IMR-90 (cell line): ENCODE data around the gene GPR161. TPM values are rescaled to one million over a fixed set of nuclear protein-coding genes. Genes with fewer than 3 reads are reported as not detected.

ENCODE experiments used
- ATAC-seq: fragments of 200-7000 bp; cut with Tn5 transposase; 2 replicates; pipeline ENCODE4 v1.9.1; 2020; ENCODE audit warnings: low read depth, mild to moderate bottlenecking, moderate library complexity
- BruUV-seq: library from RNA; stranded (reverse); fragments of 400-500 nt; replicated peaks from 2 replicates; lab custom pipeline; 2021; lab: Mats Ljungman, UMichigan
- CTCF ChIA-PET: fragments of 300-600 bp; formaldehyde crosslinking; extraction: SDS; loops from one replicate; lab custom pipeline; 2021; ENCODE audit warnings: antibody characterized with exemption; lab: Yijun Ruan, JAX
- POLR2A ChIA-PET: fragments of 300-600 bp; sonication (Branson Sonifier 250); formaldehyde crosslinking; loops from one replicate; lab custom pipeline; 2022; ENCODE audit warnings: antibody characterized with exemption; ENCODE audit not compliant: unreplicated experiment; lab: Charles Lee
- DNase-seq: peaks from one replicate; pipeline ENCODE4 v3.0.0; 2013
- H2AFZ ChIP-seq: replicated peaks from 2 replicates; pipeline ENCODE3; 2013; ENCODE audit warnings: low read length, mild to moderate bottlenecking; ENCODE audit not compliant: poor library complexity
- H2AK5ac ChIP-seq: 2 replicates; pipeline ENCODE4 v1.6.1; 2013; ENCODE audit warnings: low read depth, low read length, inconsistent platforms
- H2AK9ac ChIP-seq: replicated peaks from 2 replicates; pipeline ENCODE3; 2013; ENCODE audit warnings: mild to moderate bottlenecking, low read depth, low read length, moderate library complexity; ENCODE audit not compliant: poor library complexity
- H2BK120ac ChIP-seq: 2 replicates; pipeline ENCODE4 v1.6.1; 2013; ENCODE audit warnings: low read depth, low read length, inconsistent platforms
- H2BK15ac ChIP-seq: 3 replicates; pipeline ENCODE4 v1.6.1; 2013; ENCODE audit warnings: low read depth, low read length, inconsistent platforms
- H2BK20ac ChIP-seq: 2 replicates; pipeline ENCODE4 v1.6.1; 2013; ENCODE audit warnings: low read depth, mild to moderate bottlenecking, inconsistent platforms, low read length, moderate library complexity
- H2BK5ac ChIP-seq: 2 replicates; pipeline ENCODE4 v1.6.1; 2013; ENCODE audit warnings: mild to moderate bottlenecking, low read depth, low read length, inconsistent platforms; ENCODE audit not compliant: poor library complexity, severe bottlenecking
- H3K14ac ChIP-seq: replicated peaks from 2 replicates; pipeline ENCODE4 v1.6.1; 2013; ENCODE audit warnings: low read depth, low read length, inconsistent platforms
- H3K18ac ChIP-seq: 2 replicates; pipeline ENCODE4 v1.6.1; 2013; ENCODE audit warnings: low read depth, low read length, control low read depth
- H3K23ac ChIP-seq: 2 replicates; pipeline ENCODE4 v1.6.1; 2013; ENCODE audit warnings: low read depth, low read length, inconsistent platforms
- H3K27ac ChIP-seq: 2 replicates; pipeline ENCODE4 v1.5.1; 2013; ENCODE audit warnings: mild to moderate bottlenecking, control low read depth, low read length; ENCODE audit not compliant: insufficient read depth
- H3K27me3 ChIP-seq: 2 replicates; pipeline ENCODE4 v1.6.1; 2013; ENCODE audit warnings: low read length; ENCODE audit not compliant: control insufficient read depth, insufficient read depth
- H3K36me3 ChIP-seq: 2 replicates; pipeline ENCODE4 v1.6.1; 2013; ENCODE audit warnings: low read length, mixed read lengths; ENCODE audit not compliant: control insufficient read depth, insufficient read depth
- H3K4ac ChIP-seq: 2 replicates; pipeline ENCODE4 v1.6.1; 2013; ENCODE audit warnings: low read depth, low read length, inconsistent platforms
- H3K4me1 ChIP-seq: 2 replicates; pipeline ENCODE4 v1.6.1; 2013; ENCODE audit warnings: low read length, mixed read lengths; ENCODE audit not compliant: control insufficient read depth, insufficient read depth
- H3K4me2 ChIP-seq: 2 replicates; pipeline ENCODE4 v1.6.1; 2013; ENCODE audit warnings: low read depth, mild to moderate bottlenecking, control low read depth, low read length, moderate library complexity
- H3K4me3 ChIP-seq: 2 replicates; pipeline ENCODE4 v1.5.1; 2013; ENCODE audit warnings: low read depth, mild to moderate bottlenecking, control low read depth, low read length, moderate library complexity; ENCODE audit not compliant: insufficient read depth
- H3K56ac ChIP-seq: 2 replicates; pipeline ENCODE4 v1.6.1; 2013; ENCODE audit warnings: low read length, inconsistent platforms; ENCODE audit not compliant: insufficient read depth; ENCODE audit errors: extremely low read depth
- H3K79me1 ChIP-seq, 2 experiments: 2 replicates each; pipeline ENCODE4 v1.6.1; 2013; ENCODE audit warnings: low read length in 2 of 2, inconsistent platforms in 1 of 2, low read depth in 1 of 2
- H3K9ac ChIP-seq: 2 replicates; pipeline ENCODE4 v1.6.1; 2013; ENCODE audit warnings: low read depth, low read length, control low read depth
- H3K9me1 ChIP-seq: 2 replicates; pipeline ENCODE4 v1.6.1; 2013; ENCODE audit warnings: low read length, inconsistent platforms; ENCODE audit not compliant: insufficient read depth
- H3K9me3 ChIP-seq: 2 replicates; pipeline ENCODE4 v1.6.1; 2013; ENCODE audit warnings: low read length; ENCODE audit not compliant: control insufficient read depth, insufficient read depth
- H4K20me1 ChIP-seq: 2 replicates; pipeline ENCODE4 v1.6.1; 2013; ENCODE audit warnings: low read length, inconsistent platforms; ENCODE audit not compliant: insufficient read depth
- H4K5ac ChIP-seq: 2 replicates; pipeline ENCODE4 v1.6.1; 2013; ENCODE audit warnings: mild to moderate bottlenecking, low read depth, low read length, control low read depth
- H4K8ac ChIP-seq, 2 experiments: 2 replicates each; pipeline ENCODE4 v1.6.1; 2013; ENCODE audit warnings: low read depth in 2 of 2, low read length in 2 of 2, control low read depth in 1 of 2, inconsistent platforms in 1 of 2
- H4K91ac ChIP-seq: 2 replicates; pipeline ENCODE4 v1.6.1; 2013; ENCODE audit warnings: low read depth, low read length, inconsistent platforms; ENCODE audit not compliant: insufficient read depth
- CEBPB ChIP-seq: IDR thresholded peaks from 2 replicates; pipeline ENCODE4 v1.6.1; 2012; ENCODE audit warnings: low read depth, low read length, improper control_type of control experiment
- CHD1 ChIP-seq: IDR thresholded peaks from 2 replicates; pipeline ENCODE4 v1.6.1; 2012; ENCODE audit warnings: low read depth, low read length, improper control_type of control experiment
- ELK1 ChIP-seq: fragments of 150-350 bp; IDR thresholded peaks from 2 replicates; pipeline ENCODE4 v1.6.1; 2016; ENCODE audit warnings: low read depth, mild to moderate bottlenecking, low read length, moderate library complexity, borderline replicate concordance
- FOS ChIP-seq: fragments of 150-350 bp; IDR thresholded peaks from 2 replicates; pipeline ENCODE4 v1.6.1; 2016; ENCODE audit warnings: low read depth, low read length
- MAFK ChIP-seq: IDR thresholded peaks from 2 replicates; pipeline ENCODE4 v1.6.1; 2012; ENCODE audit warnings: low read depth, low read length, improper control_type of control experiment
- MXI1 ChIP-seq: IDR thresholded peaks from 2 replicates; pipeline ENCODE4 v1.6.1; 2012; ENCODE audit warnings: low read depth, mild to moderate bottlenecking, low read length, moderate library complexity, borderline replicate concordance
- NFE2L2 ChIP-seq: fragments of 150-350 bp; IDR thresholded peaks from 2 replicates; pipeline ENCODE4 v1.6.1; 2016; ENCODE audit warnings: low read depth, mild to moderate bottlenecking, low read length
- RAD21 ChIP-seq: IDR thresholded peaks from 2 replicates; pipeline ENCODE4 v1.6.1; 2012; ENCODE audit warnings: low read length, improper control_type of control experiment
- RCOR1 ChIP-seq: IDR thresholded peaks from 2 replicates; pipeline ENCODE4 v1.6.1; 2012; ENCODE audit warnings: mild to moderate bottlenecking, low read length, improper control_type of control experiment; ENCODE audit not compliant: insufficient replicate concordance
- RFX5 ChIP-seq: IDR thresholded peaks from 2 replicates; pipeline ENCODE4 v1.8.0; 2012; ENCODE audit warnings: low read depth, mild to moderate bottlenecking, low read length, moderate library complexity
- SMC3 ChIP-seq: fragments of 150-350 bp; IDR thresholded peaks from 2 replicates; pipeline ENCODE4 v1.6.1; 2016; ENCODE audit warnings: low read depth, mild to moderate bottlenecking, antibody characterized with exemption, low read length, moderate library complexity
- dilution Hi-C: fragments of 300-500 bp; cut with HindIII; formaldehyde crosslinking; loops from one replicate; pipeline ENCODE4 v1.14.3; 2018; ENCODE audit warnings: low sequenced_read_pairs; ENCODE audit not compliant: unreplicated experiment
- in situ Hi-C: fragments of 300-500 bp; cut with MboI; formaldehyde crosslinking; loops from 3 replicates; pipeline ENCODE4 v1.14.3; 2019; ENCODE audit warnings: low sequenced_read_pairs, inconsistent platforms, mixed read lengths
- intact Hi-C: fragments of 100-400 bp; cut with micrococcal nuclease; formaldehyde crosslinking; loops from 2 replicates; pipeline ENCODE4 v1.10.0; 2022
- polyA plus RNA-seq, 3 experiments: library from polyadenylated mRNA; depleted of rRNA; stranded (reverse); fragments of >200 nt; gene quantifications; 2 replicates each; pipeline ENCODE4 v1.2.3, GENCODE V29; 2012; ENCODE audit warnings: low replicate concordance in 1 of 3
- total RNA-seq: library from RNA; depleted of rRNA; stranded (reverse); fragments of >200 nt; gene quantifications from 2 replicates; pipeline ENCODE4 v1.2.3, GENCODE V29; 2012
- TF ChIP-seq, protein P1 (sequence below): fragments of 150-350 bp; IDR thresholded peaks from 2 replicates; pipeline ENCODE4 v1.6.1; 2017; ENCODE audit warnings: mild to moderate bottlenecking, antibody characterized with exemption, low read length, low read depth

GPR161 gene
- total and polyA plus RNA-seq, 2 of the 4 experiments (the other 2 are of a cell fraction) = 12.5 to 13.3 TPM

GRCh38 chr1:168139070-168139469 lies 2.3 kb upstream of the GPR161 start:
- Histone ChIP-seq H4K8ac (no peak overlapping the region), H3K36me3 (no peaks in the 10 kb centered on the region), H3K4me2 (no peak overlapping the region), H3K56ac (no peak overlapping the region), H4K91ac (no peak overlapping the region), H3K27ac (no peak overlapping the region), H2BK15ac (no peak overlapping the region), H3K9me1 (no peaks in the 10 kb centered on the region), H2BK120ac (no peak overlapping the region), H3K4me3 (no peak overlapping the region), H2AFZ (no peak overlapping the region), H3K9me3 (no peaks in the 10 kb centered on the region), H3K9ac (no peak overlapping the region), H3K4me1 (peaks cover 3% of the 10 kb centered on the region; the same call in 1 of the 2 replicates), H3K27me3 (peaks cover 2% of the 10 kb centered on the region; the same call in 1 of the 2 replicates), H4K20me1 (no peaks in the 10 kb centered on the region), H2BK20ac (no peak overlapping the region), H2BK5ac (no peak overlapping the region), H3K79me1 (peaks cover 14 to 20% of the 10 kb centered on the region in 2 experiments; a peak in 3 of 4 replicates), H3K4ac (no peak overlapping the region), H2AK5ac (no peak overlapping the region), H2AK9ac (no peak overlapping the region), H3K14ac (no peak overlapping the region), H3K18ac (no peak overlapping the region), H4K5ac (no peak overlapping the region), H3K23ac (no peak overlapping the region)
- ChIA-PET CTCF (interaction anchor here (1.2 kb wide), 1 partner anchor 44 kb away, joined by 4 read pairs; no protein-coding TSS in a partner anchor), POLR2A (no interaction called here)
- in situ Hi-C loops (loop anchor here (25.0 kb wide), 1 partner anchor 973 kb away; the partner anchor contains the start of gene ATP1B1), intact Hi-C loops (loop anchor here (5.0 kb wide), 1 partner anchor 57 kb away; no protein-coding TSS in a partner anchor), dilution Hi-C loops (no loop called here)
- DNase-seq (no peak), ATAC-seq (no peak)
- TF ChIP-seq RAD21 = no peak
- TF ChIP-seq RFX5 = no peak
- TF ChIP-seq, protein P1, sequence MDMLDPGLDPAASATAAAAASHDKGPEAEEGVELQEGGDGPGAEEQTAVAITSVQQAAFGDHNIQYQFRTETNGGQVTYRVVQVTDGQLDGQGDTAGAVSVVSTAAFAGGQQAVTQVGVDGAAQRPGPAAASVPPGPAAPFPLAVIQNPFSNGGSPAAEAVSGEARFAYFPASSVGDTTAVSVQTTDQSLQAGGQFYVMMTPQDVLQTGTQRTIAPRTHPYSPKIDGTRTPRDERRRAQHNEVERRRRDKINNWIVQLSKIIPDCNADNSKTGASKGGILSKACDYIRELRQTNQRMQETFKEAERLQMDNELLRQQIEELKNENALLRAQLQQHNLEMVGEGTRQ = no peak
- TF ChIP-seq RCOR1 = no peak
- no peak for TF ChIP-seq MXI1
- no peak for TF ChIP-seq CHD1
- TF ChIP-seq ELK1 = no peak
- TF ChIP-seq FOS = no peak
- no peak for TF ChIP-seq MAFK
- no peak for TF ChIP-seq CEBPB
- no peak for TF ChIP-seq SMC3
- TF ChIP-seq NFE2L2 = no peak
- BruUV-seq = no TSS peak
